Loucy (cell line): ENCODE results near the gene PPIF.

Source experiments
- H2AFZ ChIP-seq: fragments of 200-600 bp; sonication (generic); 2 replicates; pipeline ENCODE4 v1.6.0; 2016; ENCODE audit warnings: antibody characterized with exemption, mild to moderate bottlenecking, low read length, moderate library complexity
- H3F3A ChIP-seq: fragments of 200-600 bp; 2 replicates; pipeline ENCODE4 v1.6.0; 2016; ENCODE audit warnings: antibody characterized with exemption, low read depth, mild to moderate bottlenecking
- H3K27me3 ChIP-seq: fragments of 200-600 bp; sonication (generic); 2 replicates; pipeline ENCODE4 v1.6.1; 2014; ENCODE audit warnings: low read length, mild to moderate bottlenecking; ENCODE audit not compliant: insufficient read depth, poor library complexity, severe bottlenecking
- H3K36me3 ChIP-seq: fragments of 200-600 bp; sonication (generic); 2 replicates; pipeline ENCODE4 v1.6.1; 2016; ENCODE audit warnings: low read length; ENCODE audit not compliant: insufficient read depth
- H3K4me1 ChIP-seq: fragments of 200-600 bp; sonication (generic); 2 replicates; pipeline ENCODE4 v1.5.1; 2014; ENCODE audit warnings: low read length, mild to moderate bottlenecking; ENCODE audit not compliant: insufficient read depth, poor library complexity, severe bottlenecking
- H3K4me2 ChIP-seq: fragments of 200-600 bp; sonication (generic); 2 replicates; pipeline ENCODE4 v1.6.0; 2014; ENCODE audit warnings: antibody characterized with exemption, low read length, low read depth, mild to moderate bottlenecking; ENCODE audit not compliant: poor library complexity, severe bottlenecking
- H3K4me3 ChIP-seq: fragments of 200-600 bp; sonication (generic); 2 replicates; pipeline ENCODE4 v1.5.1; 2014; ENCODE audit warnings: low read length, mild to moderate bottlenecking, mixed read lengths; ENCODE audit not compliant: poor library complexity, severe bottlenecking
- H3K79me2 ChIP-seq: fragments of 200-600 bp; sonication (generic); 2 replicates; pipeline ENCODE4 v1.6.1; 2014; ENCODE audit warnings: low read length; ENCODE audit not compliant: insufficient read depth
- H3K9ac ChIP-seq: fragments of 200-600 bp; sonication (generic); 2 replicates; pipeline ENCODE4 v1.6.0; 2014; ENCODE audit warnings: mild to moderate bottlenecking, low read depth, low read length, moderate library complexity; ENCODE audit not compliant: poor library complexity, severe bottlenecking
- H3K9me2 ChIP-seq: fragments of 200-600 bp; sonication (generic); replicated peaks from 2 replicates; pipeline ENCODE4 v1.6.1; 2016; ENCODE audit warnings: low read depth, low read length, mixed read lengths
- H3K9me3 ChIP-seq: fragments of 200-600 bp; sonication (generic); 2 replicates; pipeline ENCODE4 v1.6.1; 2014; ENCODE audit warnings: mild to moderate bottlenecking, antibody characterized with exemption, low read length, low read depth; ENCODE audit not compliant: insufficient read depth
- H4K20me1 ChIP-seq: fragments of 200-600 bp; sonication (generic); 2 replicates; pipeline ENCODE4 v1.6.0; 2014; ENCODE audit warnings: antibody characterized with exemption, low read length, mild to moderate bottlenecking; ENCODE audit not compliant: insufficient read depth, poor library complexity, severe bottlenecking
- CTCF ChIP-seq: fragments of 200-600 bp; sonication (generic); conservative IDR thresholded peaks from 2 replicates; pipeline ENCODE4 v1.5.1; 2014; ENCODE audit warnings: mild to moderate bottlenecking, antibody characterized with exemption, low read length
- EZH2phosphoT487 ChIP-seq: fragments of 200-600 bp; IDR thresholded peaks from 2 replicates; pipeline ENCODE4 v1.6.1; 2018; ENCODE audit warnings: antibody characterized with exemption, mild to moderate bottlenecking, moderate library complexity, borderline replicate concordance

PPIF gene

GRCh38 chr10:79351332-79351731 is 4.1 kb downstream of the PPIF start:
- no peak overlapping the region for H3K9ac ChIP-seq
- H3K36me3 ChIP-seq: peaks cover 69% of the 10 kb centered on the region
- peaks cover 82% of the 10 kb centered on the region for H4K20me1 ChIP-seq
- TF ChIP-seq CTCF: no peak
- no peaks in the 10 kb centered on the region for H3K9me3 ChIP-seq
- H3F3A ChIP-seq: no peaks in the 10 kb centered on the region
- H3K27me3 ChIP-seq: peaks cover 4% of the 10 kb centered on the region
- peak overlapping the region; percentile 28 for H3K4me3 ChIP-seq
- H3K4me2 ChIP-seq: peak overlapping the region; percentile 98
- H3K9me2 ChIP-seq: no peaks in the 10 kb centered on the region
- H2AFZ ChIP-seq: no peak overlapping the region
- peaks cover 43% of the 10 kb centered on the region for H3K4me1 ChIP-seq
- peaks cover 92% of the 10 kb centered on the region for H3K79me2 ChIP-seq

DNA sequence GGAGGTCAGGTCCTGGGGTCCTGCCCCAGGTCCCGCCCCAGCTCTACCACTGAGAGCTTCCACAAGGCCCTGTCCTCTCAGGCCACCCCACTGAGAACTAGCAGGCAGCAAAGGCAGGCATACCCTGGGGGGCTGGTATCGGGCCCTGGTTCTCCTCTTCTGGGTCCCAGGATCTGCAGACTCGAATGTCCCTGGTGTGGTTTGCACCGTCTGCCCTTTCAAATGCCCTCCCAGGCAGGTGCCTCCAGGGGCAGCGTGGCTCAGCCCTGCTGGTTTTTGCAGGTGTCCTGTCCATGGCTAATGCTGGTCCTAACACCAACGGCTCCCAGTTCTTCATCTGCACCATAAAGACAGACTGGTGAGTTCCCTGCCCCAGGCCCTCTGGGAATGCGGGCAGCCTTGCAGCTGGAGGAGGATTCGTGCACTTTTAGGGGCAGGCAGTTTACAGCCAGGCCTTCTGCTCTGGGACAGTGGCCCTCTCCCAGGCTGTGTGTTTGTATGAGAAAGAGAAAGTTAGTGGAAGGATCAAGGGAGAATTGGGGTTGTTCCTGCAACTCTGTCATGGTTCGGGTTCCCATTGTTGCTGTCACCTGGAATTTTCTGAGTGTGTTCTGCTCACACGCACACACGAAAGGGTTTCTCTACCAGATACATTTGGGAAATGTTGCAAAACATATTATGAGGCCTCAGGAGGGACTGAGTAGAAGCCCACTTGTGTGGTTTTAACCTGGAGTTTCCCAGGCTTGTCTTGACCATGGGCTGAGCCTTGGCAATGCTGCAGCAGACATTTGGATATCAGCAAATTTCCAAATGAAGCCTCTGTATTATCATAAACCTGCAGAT is 5.0 kb downstream of the PPIF start:
- Histone ChIP-seq H3K4me2 (peak overlapping the region; percentile 43), H3F3A (no peaks in the 10 kb centered on the region), H3K4me3 (peak overlapping the region; percentile 28), H3K27me3 (peaks cover 4% of the 10 kb centered on the region), H3K9ac (no peak overlapping the region), H3K36me3 (peaks cover 70% of the 10 kb centered on the region), H2AFZ (no peak overlapping the region), H3K9me3 (no peaks in the 10 kb centered on the region), H3K79me2 (peaks cover 85% of the 10 kb centered on the region), H4K20me1 (peaks cover 82% of the 10 kb centered on the region), H3K9me2 (no peaks in the 10 kb centered on the region), H3K4me1 (peaks cover 34% of the 10 kb centered on the region)
- TF ChIP-seq EZH2phosphoT487 (no peak), CTCF (no peak; the same call in 1 of the 2 replicates)

GRCh38 chr10:79353000-79353406 is 5.7 kb downstream of the PPIF start:
- Histone ChIP-seq H4K20me1 (peaks cover 79% of the 10 kb centered on the region), H3K4me3 (no peak overlapping the region)

More at GRCh38 chr10:79353000-79353406, 5.7 kb downstream of the PPIF start:
- Histone ChIP-seq H3K9me3 (no peaks in the 10 kb centered on the region), H3K36me3 (peaks cover 70% of the 10 kb centered on the region), H3K79me2 (peaks cover 78% of the 10 kb centered on the region), H3K9ac (no peak overlapping the region), H2AFZ (no peak overlapping the region), H3F3A (no peaks in the 10 kb centered on the region), H3K4me2 (peak overlapping the region; percentile 43), H3K27me3 (no peaks in the 10 kb centered on the region), H3K4me1 (peaks cover 34% of the 10 kb centered on the region), H3K9me2 (no peaks in the 10 kb centered on the region)
- TF ChIP-seq CTCF (no peak), EZH2phosphoT487 (no peak)
